ENCODE results near the gene PFDN1.

The PFDN1 gene

DNA sequence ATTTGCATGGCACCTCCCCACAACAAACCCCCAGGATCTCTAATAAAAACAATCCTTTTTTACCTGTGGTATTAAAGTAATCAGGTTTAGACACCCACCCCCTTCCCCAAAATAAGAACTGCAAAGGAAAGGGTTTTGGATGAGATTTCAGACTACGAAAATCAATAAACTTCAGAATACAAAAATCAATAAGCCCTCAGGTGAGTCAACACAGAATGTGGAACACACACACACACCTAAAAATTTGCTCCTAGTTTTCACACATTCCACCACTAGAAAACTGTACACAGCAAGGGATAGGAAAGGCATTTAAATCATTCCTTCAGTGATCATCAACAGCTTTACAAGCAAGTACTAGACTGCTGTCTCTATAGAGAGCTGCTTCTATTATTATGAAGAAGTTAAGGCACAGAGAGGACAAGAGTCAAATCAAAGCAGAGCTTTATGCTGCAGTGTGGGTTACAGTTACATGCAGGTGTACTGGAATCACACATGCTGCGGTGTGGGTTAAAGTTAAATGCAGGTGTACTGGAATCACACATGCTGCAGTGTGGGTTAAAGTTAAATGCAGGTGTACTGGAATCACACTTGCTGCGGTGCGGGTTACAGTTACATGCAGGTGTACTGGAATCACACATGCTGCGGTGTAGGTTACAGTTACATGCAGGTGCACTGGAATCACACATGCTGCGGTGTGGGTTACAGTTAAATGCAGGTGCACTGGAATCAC is 36.3 kb downstream of the PFDN1 start:
- Mint-ChIP-seq H3K36me3 (ENCODE audit: low read depth) (peaks cover 15% of the 10 kb centered on the region), H3K4me1 (ENCODE audit: low read depth) (peaks cover 41% of the 10 kb centered on the region), H3K27ac (peak overlapping the region; percentile 79), H3K27me3 (no peaks in the 10 kb centered on the region), H3K9me3 (no peaks in the 10 kb centered on the region), H3K4me3 (no peak overlapping the region)
- DNase-seq, result no peak

GRCh38 chr5:140265845-140266244 is 37.1 kb downstream of the PFDN1 start:
- H3K27me3 Mint-ChIP-seq, result no peaks in the 10 kb centered on the region
- H3K27ac Mint-ChIP-seq, result peak overlapping the region; percentile 77
- H3K9me3 Mint-ChIP-seq, result no peaks in the 10 kb centered on the region
- peaks cover 13% of the 10 kb centered on the region for H3K36me3 Mint-ChIP-seq (ENCODE audit: low read depth)
- no peak overlapping the region for H3K4me3 Mint-ChIP-seq
- DNase-seq, result no peak
- peaks cover 47% of the 10 kb centered on the region for H3K4me1 Mint-ChIP-seq (ENCODE audit: low read depth)

GRCh38 chr5:140262839-140263238 is 40.1 kb downstream of the PFDN1 start:
- Mint-ChIP-seq H3K27me3 (no peaks in the 10 kb centered on the region), H3K4me1 (ENCODE audit: low read depth) (peaks cover 67% of the 10 kb centered on the region), H3K27ac (no peak overlapping the region), H3K36me3 (ENCODE audit: low read depth) (peaks cover 38% of the 10 kb centered on the region), H3K4me3 (no peak overlapping the region), H3K9me3 (no peaks in the 10 kb centered on the region)
- no peak for DNase-seq

DNA sequence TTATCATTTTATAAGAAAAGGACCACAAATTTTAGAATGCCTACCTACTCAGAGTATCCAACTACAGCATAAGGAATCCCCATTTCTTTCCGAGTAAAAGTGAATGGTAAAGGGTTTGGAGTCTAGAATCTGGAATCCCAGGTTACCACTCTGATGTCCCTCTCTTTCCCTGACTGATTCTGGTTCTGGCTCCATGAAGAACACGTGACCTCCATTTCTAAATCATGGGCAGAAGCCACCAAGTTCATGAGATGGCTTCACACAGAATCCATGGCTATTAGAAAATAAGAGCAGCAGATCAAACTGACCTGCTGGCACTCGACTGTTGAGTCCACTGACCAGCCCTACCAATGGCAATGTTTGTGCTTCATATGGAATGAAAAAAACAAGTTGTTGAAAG is 40.7 kb downstream of the PFDN1 start:
- peaks cover 44% of the 10 kb centered on the region for H3K36me3 Mint-ChIP-seq (ENCODE audit: low read depth)
- H3K4me1 Mint-ChIP-seq (ENCODE audit: low read depth), result peaks cover 66% of the 10 kb centered on the region
- no peak for DNase-seq
- no peak overlapping the region for H3K4me3 Mint-ChIP-seq
- H3K27me3 Mint-ChIP-seq, result no peaks in the 10 kb centered on the region
- no peak overlapping the region for H3K27ac Mint-ChIP-seq
- no peaks in the 10 kb centered on the region for H3K9me3 Mint-ChIP-seq

- peaks cover 44% of the 10 kb centered on the region for H3K36me3 Mint-ChIP-seq (ENCODE audit: low read depth)
- peak overlapping the region; percentile 1 for H3K27ac Mint-ChIP-seq
- H3K27me3 Mint-ChIP-seq, result no peaks in the 10 kb centered on the region
- no peak overlapping the region for H3K4me3 Mint-ChIP-seq
- no peaks in the 10 kb centered on the region for H3K9me3 Mint-ChIP-seq
- no peak for DNase-seq
- peaks cover 61% of the 10 kb centered on the region for H3K4me1 Mint-ChIP-seq (ENCODE audit: low read depth)
These were observed 41.3 kb downstream of the PFDN1 start for GRCh38 chr5:140261403-140262171.

DNA sequence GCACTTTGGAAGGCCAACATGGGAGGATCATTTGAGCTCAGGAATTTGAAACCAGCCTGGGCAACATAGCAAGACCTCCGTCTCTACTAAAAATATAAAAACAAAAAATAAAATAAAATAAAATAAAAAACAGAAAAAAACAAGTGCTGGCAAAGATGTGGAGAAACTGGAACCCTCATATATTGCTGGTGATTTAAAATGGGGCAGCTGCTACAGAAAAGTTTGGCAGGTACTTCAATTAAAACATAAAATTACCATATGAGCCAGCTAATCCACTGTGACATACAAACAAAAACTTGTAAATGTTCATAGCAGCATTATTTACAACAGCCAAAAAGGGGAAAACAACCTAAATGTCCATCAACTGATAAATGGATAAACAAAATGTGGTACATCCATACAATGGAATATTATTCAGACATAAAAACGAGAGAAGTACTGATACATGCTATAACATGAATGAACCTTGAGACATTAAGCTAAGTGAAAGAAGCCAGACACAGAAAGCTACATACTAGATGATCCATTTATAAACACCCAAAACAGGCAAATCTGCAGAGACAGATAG is 42.7 kb downstream of the PFDN1 start:
- DNase-seq, result no peak
- Mint-ChIP-seq H3K36me3 (ENCODE audit: low read depth) (peaks cover 43% of the 10 kb centered on the region), H3K4me3 (no peak overlapping the region), H3K27ac (no peak overlapping the region), H3K27me3 (no peaks in the 10 kb centered on the region), H3K9me3 (no peaks in the 10 kb centered on the region), H3K4me1 (ENCODE audit: low read depth) (peaks cover 47% of the 10 kb centered on the region)

DNA sequence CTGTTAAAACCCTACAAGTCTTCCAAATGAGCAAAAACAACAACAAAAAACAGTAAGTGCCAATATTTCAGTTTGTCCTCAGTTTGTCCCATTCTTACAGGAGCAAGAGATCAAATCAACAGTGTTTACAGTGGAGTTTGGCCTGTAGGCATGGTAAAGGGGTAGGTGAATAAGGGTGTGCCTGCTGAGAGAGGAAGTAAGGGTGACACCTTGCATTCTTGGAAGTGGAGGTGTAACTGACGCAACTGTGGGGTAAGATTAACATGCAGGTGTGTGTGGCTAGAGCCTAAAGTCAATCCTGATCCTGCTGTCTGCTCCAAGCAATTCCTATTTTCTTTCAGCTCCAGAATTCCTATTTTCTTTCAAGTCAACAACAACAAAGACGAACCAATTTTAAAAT is 43.4 kb downstream of the PFDN1 start:
- Mint-ChIP-seq H3K4me3 (no peak overlapping the region), H3K36me3 (ENCODE audit: low read depth) (peaks cover 43% of the 10 kb centered on the region), H3K4me1 (ENCODE audit: low read depth) (peaks cover 43% of the 10 kb centered on the region), H3K9me3 (no peaks in the 10 kb centered on the region), H3K27me3 (no peaks in the 10 kb centered on the region), H3K27ac (peak overlapping the region; percentile 62)
- no peak for DNase-seq

- Mint-ChIP-seq H3K4me3 (no peak overlapping the region), H3K27me3 (no peaks in the 10 kb centered on the region), H3K9me3 (no peaks in the 10 kb centered on the region), H3K4me1 (ENCODE audit: low read depth) (peaks cover 40% of the 10 kb centered on the region), H3K27ac (no peak overlapping the region), H3K36me3 (ENCODE audit: low read depth) (peaks cover 43% of the 10 kb centered on the region)
- DNase-seq, result no peak
These were observed 44.0 kb downstream of the PFDN1 start for GRCh38 chr5:140258873-140259272.

- H3K4me1 Mint-ChIP-seq (ENCODE audit: low read depth), result peaks cover 45% of the 10 kb centered on the region
- H3K27ac Mint-ChIP-seq, result no peak overlapping the region
These were observed 44.9 kb downstream of the PFDN1 start for GRCh38 chr5:140258016-140258415.

GRCh38 chr5:140256726-140257125 is 46.2 kb downstream of the PFDN1 start:
- Mint-ChIP-seq H3K9me3 (no peaks in the 10 kb centered on the region), H3K27me3 (no peaks in the 10 kb centered on the region), H3K27ac (no peak overlapping the region), H3K36me3 (ENCODE audit: low read depth) (peaks cover 42% of the 10 kb centered on the region), H3K4me1 (ENCODE audit: low read depth) (peaks cover 53% of the 10 kb centered on the region), H3K4me3 (no peak overlapping the region)
- DNase-seq, result no peak

More at GRCh38 chr5:140258016-140258415, 44.9 kb downstream of the PFDN1 start:
- H3K9me3 Mint-ChIP-seq, result no peaks in the 10 kb centered on the region
- no peak overlapping the region for H3K4me3 Mint-ChIP-seq
- no peak for DNase-seq
- H3K36me3 Mint-ChIP-seq (ENCODE audit: low read depth), result peaks cover 42% of the 10 kb centered on the region
- no peaks in the 10 kb centered on the region for H3K27me3 Mint-ChIP-seq

DNA sequence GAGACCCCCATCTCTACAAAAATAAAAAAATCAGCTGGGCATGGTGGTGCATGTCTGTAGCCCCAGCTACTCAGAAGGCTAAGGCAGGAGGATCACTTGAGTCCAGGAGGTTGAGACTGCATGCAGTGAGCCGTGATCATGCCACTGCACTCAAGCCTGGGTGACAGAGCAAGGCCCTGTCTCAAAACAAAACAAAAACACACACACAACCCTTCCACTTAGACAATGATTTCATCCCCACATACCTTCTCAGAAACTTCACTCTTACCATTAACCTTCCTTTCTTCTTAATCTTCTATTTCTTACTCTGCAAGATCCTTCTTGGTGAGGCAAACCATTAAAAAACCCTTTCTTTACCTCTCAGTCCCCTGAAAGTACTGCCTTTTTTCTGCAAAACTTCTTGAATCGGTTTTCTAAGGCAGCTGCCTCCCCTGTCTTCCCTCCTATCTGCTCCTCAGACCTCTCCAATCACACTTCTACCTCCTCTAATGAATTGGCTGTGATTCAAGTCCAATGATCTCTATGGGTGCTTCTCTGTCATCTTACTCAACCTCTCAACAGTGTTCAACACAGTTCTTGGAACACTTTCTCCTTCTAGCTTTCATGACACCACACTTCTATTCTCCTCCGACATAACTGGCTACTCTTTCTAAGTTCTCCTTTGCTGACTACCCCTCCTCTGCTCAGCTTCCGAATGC is 47.3 kb downstream of the PFDN1 start:
- Mint-ChIP-seq H3K27ac (no peak overlapping the region), H3K4me3 (no peak overlapping the region), H3K27me3 (no peaks in the 10 kb centered on the region), H3K9me3 (no peaks in the 10 kb centered on the region), H3K4me1 (ENCODE audit: low read depth) (peaks cover 52% of the 10 kb centered on the region), H3K36me3 (ENCODE audit: low read depth) (peaks cover 40% of the 10 kb centered on the region)
- DNase-seq, result no peak

DNA sequence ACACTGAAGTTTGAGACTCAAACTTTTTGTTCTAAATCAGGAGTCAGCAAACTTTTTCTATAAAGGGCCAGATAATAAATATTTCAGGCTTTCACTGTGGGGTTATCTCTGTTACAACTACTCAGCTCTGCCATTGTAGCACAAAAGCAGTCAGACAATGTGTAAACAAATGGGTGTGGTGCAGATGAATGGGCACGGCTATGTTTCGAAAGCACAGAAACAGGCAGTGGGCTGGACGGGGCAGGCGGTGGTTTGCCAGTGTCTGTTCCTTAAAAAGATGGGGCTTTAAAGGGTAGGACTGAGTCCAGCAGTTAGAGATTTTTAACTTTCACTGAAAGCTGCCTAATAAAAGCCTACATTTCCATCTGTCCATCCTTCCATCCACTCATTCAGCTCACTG is 48.9 kb downstream of the PFDN1 start:
- H3K36me3 Mint-ChIP-seq (ENCODE audit: low read depth), result peaks cover 40% of the 10 kb centered on the region
- H3K27ac Mint-ChIP-seq, result no peak overlapping the region
- DNase-seq, result no peak
- H3K4me3 Mint-ChIP-seq, result no peak overlapping the region
- H3K27me3 Mint-ChIP-seq, result no peaks in the 10 kb centered on the region
- H3K9me3 Mint-ChIP-seq, result no peaks in the 10 kb centered on the region
- H3K4me1 Mint-ChIP-seq (ENCODE audit: low read depth), result peaks cover 50% of the 10 kb centered on the region

DNA sequence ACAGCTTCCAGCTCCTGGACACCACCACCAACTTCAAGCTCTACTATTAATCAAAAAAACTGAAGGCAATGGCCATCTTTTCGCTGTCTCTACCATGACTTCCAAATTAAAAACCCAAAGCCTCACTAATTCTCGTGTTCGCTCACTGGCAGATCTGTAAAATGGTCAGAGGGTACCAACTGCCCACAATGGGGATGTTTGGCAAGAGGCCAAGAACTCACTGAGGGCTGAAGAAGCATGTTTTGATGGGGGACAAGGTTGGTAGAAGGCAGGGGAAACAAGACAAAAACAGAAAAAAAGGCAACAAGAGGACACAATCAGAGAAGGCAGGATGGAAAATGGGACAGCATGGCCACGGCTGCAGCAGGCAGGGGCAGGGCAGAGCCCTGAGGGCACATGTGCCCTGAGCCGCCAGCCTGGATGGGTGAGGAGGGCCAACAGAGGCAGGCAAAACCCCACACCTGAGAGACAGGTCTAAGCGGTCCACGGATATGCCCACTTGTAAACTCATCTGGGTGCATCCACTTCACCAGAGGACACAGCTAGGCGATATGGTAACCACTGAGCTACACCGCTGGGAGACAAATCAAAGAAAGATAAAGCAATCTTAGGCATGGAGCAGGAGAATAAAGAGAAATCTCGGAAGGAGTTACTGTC is 50.3 kb downstream of the PFDN1 start:
- H3K9me3 Mint-ChIP-seq, result no peaks in the 10 kb centered on the region
- peaks cover 26% of the 10 kb centered on the region for H3K36me3 Mint-ChIP-seq (ENCODE audit: low read depth)
- no peaks in the 10 kb centered on the region for H3K27me3 Mint-ChIP-seq
- H3K27ac Mint-ChIP-seq, result peak overlapping the region; percentile 85
- H3K4me1 Mint-ChIP-seq (ENCODE audit: low read depth), result peaks cover 40% of the 10 kb centered on the region
- DNase-seq, result no peak
- H3K4me3 Mint-ChIP-seq, result no peak overlapping the region

GRCh38 chr5:140251527-140251973 is 51.4 kb downstream of the PFDN1 start:
- DNase-seq, result peak; percentile 70
- Mint-ChIP-seq H3K36me3 (ENCODE audit: low read depth) (peaks cover 22% of the 10 kb centered on the region), H3K9me3 (no peaks in the 10 kb centered on the region), H3K4me3 (peak overlapping the region; percentile 45), H3K4me1 (ENCODE audit: low read depth) (peaks cover 41% of the 10 kb centered on the region), H3K27ac (peak overlapping the region; percentile 85), H3K27me3 (no peaks in the 10 kb centered on the region)

All from activated T-cell treated with anti-CD3 and anti-CD28 coated beads, Interleukin-2, amount 50 U/mL, for 24 hours (primary cell).